ENCODE measurements around the gene PLPP3.

Gene PLPP3

GRCh38 chr1:56520016-56520601, 59.3 kb downstream of the PLPP3 start:
- DNase-seq (ENCODE audit: low read depth): no peak

- DNase-seq (ENCODE audit: low read depth): no peak
These were observed 61.8 kb downstream of the PLPP3 start for GRCh38 chr1:56517404-56518130.

- DNase-seq (ENCODE audit: low read depth): no peak
These were observed 62.7 kb downstream of the PLPP3 start for GRCh38 chr1:56516539-56517252.

- no peak for DNase-seq (ENCODE audit: low read depth)
These were observed 63.3 kb downstream of the PLPP3 start for GRCh38 chr1:56515898-56516538.

- no peak for DNase-seq (ENCODE audit: low read depth)
These were observed 66.5 kb downstream of the PLPP3 start for GRCh38 chr1:56512724-56513494.

GRCh38 chr1:56511766-56512165, 67.6 kb downstream of the PLPP3 start:
- DNase-seq (ENCODE audit: low read depth): no peak

GRCh38 chr1:56511364-56511763, 68.0 kb downstream of the PLPP3 start:
- DNase-seq (ENCODE audit: low read depth): no peak

GRCh38 chr1:56510642-56511021, 68.7 kb downstream of the PLPP3 start:
- no peak for DNase-seq (ENCODE audit: low read depth)

GRCh38 chr1:56509713-56510641, 69.4 kb downstream of the PLPP3 start:
- no peak for DNase-seq (ENCODE audit: low read depth)

GRCh38 chr1:56508523-56508983, 70.8 kb downstream of the PLPP3 start:
- DNase-seq (ENCODE audit: low read depth): no peak

GRCh38 chr1:56507925-56508522, 71.3 kb downstream of the PLPP3 start:
- DNase-seq (ENCODE audit: low read depth): no peak

- DNase-seq (ENCODE audit: low read depth): no peak
These were observed 72.3 kb downstream of the PLPP3 start for GRCh38 chr1:56506951-56507491.

- no peak for DNase-seq (ENCODE audit: low read depth)
These were observed 73.3 kb downstream of the PLPP3 start for GRCh38 chr1:56505792-56506743.

- no peak for DNase-seq (ENCODE audit: low read depth)
These were observed 76.6 kb downstream of the PLPP3 start for GRCh38 chr1:56502700-56503245.

- no peak for DNase-seq (ENCODE audit: low read depth)
These were observed 77.5 kb downstream of the PLPP3 start for GRCh38 chr1:56501888-56502287.

- no peak for DNase-seq (ENCODE audit: low read depth)
These were observed 77.9 kb downstream of the PLPP3 start for GRCh38 chr1:56501426-56501825.

- DNase-seq (ENCODE audit: low read depth): no peak
These were observed 82.3 kb downstream of the PLPP3 start for GRCh38 chr1:56496821-56497772.

Measured in activated T-helper 1 cell treated with Interleukin-2 at 50 U/mL for 16 hours (primary cell).